ENCODE results near the gene MTMR11.
"Not testable (repeated sequence)": the region's sequence is repeated elsewhere in the genome, so short reads cannot be mapped to it uniquely, and the experiment has no call there.

Gene MTMR11

DNA sequence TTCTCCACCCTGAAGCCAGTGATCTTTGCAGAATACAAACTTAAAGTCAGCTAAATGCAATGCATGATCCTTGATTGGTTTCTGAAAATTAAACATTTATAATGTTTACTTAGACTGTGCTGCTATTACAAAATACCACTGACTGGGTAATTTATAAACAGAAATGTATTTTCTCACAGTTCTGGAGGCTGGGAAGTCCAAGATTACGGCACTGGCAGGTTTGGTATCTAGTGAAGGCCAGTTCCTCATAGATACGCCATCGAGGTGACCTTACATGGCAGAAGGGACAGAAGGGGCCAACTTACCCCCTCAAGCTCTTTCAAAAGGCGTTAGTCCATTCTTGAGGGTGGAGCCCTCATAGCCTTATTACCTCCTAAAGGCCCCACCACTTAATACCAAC lies 40.1 kb downstream of the MTMR11 start:
- no peak for DNase-seq (ENCODE audit: low read depth in 2 of 2)

DNA sequence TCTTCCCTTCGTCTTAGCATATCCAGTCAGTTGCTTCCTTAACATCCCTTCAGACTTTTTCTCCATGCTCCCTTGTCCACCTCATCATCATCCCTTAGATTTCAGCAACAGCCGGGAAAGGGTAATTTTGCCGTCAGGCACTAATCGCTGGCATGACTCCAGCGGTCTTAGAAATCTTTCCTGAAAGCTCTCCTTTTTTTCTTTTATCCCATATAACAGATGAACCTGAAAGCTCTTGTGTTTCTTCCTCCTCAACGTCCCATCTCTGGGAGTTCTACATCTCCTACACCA lies 47.7 kb downstream of the MTMR11 start:
- DNase-seq (ENCODE audit: low read depth in 2 of 2): no peak

GRCh38 chr1:149888247-149888998 lies 48.3 kb downstream of the MTMR11 start:
- peak; percentile 57 to 71 for DNase-seq (ENCODE audit: low read depth in 2 of 2)

GRCh38 chr1:149887456-149888246 lies 49.0 kb downstream of the MTMR11 start:
- DNase-seq (ENCODE audit: low read depth in 2 of 2): peak; percentile 48 to 61

DNA sequence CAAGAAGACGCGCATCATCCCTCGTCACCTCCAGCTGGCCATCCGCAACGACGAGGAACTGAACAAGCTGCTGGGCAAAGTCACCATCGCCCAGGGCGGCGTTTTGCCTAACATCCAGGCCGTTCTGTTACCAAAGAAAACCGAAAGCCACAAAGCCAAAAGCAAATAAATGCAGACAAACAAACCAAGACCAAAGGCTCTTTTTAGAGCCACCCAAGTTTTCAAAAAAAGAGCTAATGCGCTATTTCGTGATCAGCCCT lies 49.6 kb downstream of the MTMR11 start:
- DNase-seq (ENCODE audit: low read depth in 2 of 2): not testable (repeated sequence)

GRCh38 chr1:149886396-149887195 lies 50.1 kb downstream of the MTMR11 start:
- peak; percentile 62 to 84 for DNase-seq (ENCODE audit: low read depth in 2 of 2)

DNA sequence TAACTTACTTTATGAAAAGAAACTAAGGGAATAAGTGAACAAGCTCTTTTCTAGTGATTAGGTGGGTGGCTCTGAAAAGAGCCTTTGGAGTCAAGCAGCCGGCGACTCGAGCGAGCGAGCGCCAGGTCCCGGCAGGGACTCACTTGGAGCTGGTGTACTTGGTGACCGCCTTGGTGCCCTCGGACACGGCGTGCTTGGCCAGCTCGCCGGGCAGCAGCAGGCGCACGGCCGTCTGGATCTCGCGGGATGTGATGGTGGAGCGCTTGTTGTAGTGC lies 50.6 kb downstream of the MTMR11 start:
- not testable (repeated sequence) for DNase-seq (ENCODE audit: low read depth in 2 of 2)

DNA sequence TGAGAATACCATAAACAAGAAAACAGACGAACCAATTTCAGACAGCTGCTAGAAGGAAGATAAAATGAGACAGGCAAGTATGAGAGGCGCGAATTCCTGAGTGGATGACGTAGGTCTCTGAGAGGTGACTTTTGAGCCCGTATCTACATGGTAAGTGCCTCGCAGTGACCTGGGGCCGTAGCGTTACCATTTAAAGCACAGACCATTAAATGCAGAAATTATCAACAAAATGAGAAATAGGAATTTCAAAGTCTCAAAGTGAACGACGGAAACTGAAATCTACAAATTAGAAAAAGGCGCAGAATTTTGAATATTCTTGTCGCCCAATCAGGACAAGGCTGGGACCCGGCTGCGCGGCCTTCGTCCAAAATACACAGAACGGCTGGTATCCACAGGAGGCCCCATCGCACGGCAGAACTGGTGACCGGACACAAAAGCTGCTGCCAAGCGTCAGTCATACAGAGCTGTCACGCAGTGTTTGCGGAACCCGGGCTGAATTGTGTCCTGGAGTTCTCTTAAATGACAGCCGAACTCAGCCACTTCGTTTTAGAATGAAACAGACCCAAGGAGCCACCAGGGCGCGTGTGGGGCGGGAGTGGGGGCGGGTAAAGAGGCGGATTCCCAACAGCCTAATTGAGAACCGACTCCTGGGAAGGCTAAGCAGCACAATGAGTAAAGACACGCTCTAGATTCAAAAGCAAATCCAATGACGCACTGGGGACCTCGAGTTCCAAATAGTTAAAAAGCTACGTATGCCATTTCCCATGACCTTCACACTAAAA lies 51.1 kb downstream of the MTMR11 start:
- peak in 1 of 2 donors; percentile 69 for DNase-seq (ENCODE audit: low read depth in 2 of 2)

DNA sequence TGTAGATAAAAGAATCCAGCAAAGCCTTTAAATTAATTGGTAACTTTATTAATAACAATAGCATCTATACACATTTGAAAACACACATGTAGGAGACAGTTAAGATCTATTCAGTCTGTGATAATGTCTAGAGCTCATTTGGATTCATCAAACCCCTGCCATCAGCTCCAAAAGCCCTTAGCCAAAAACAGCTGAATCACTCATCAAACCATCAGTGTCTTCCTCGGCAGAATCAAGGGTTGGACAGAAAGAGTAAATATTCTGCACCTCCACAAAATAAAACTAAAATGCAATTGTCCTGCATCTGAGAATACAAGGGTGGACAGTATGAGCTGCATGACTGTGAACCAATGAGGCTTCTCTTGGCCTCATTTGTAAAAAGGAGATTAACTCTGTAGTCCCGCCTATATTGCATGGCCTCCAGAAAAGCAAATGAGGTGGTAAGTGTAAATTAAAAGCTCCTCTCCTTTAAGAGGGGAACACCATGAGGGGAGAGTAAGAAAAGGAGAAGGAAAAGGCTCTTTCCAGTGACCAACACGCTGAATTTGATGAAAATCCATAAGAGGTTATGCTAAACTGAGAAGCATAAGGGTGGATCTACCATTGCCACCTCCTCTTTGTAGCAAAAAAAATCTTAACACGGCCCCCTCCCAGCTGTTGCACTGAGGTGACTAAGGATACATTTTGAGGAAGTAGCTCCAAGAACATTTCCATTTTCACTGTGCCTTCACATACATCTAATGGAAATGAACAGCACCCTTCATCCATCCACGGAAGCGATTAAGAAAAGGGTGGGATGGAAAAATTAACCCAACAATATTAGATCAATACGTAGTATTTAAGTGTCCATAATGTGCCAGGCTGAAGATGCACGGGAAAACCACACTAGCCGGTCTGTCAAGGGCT lies 52.0 kb downstream of the MTMR11 start:
- DNase-seq (ENCODE audit: low read depth in 2 of 2): no peak

DNA sequence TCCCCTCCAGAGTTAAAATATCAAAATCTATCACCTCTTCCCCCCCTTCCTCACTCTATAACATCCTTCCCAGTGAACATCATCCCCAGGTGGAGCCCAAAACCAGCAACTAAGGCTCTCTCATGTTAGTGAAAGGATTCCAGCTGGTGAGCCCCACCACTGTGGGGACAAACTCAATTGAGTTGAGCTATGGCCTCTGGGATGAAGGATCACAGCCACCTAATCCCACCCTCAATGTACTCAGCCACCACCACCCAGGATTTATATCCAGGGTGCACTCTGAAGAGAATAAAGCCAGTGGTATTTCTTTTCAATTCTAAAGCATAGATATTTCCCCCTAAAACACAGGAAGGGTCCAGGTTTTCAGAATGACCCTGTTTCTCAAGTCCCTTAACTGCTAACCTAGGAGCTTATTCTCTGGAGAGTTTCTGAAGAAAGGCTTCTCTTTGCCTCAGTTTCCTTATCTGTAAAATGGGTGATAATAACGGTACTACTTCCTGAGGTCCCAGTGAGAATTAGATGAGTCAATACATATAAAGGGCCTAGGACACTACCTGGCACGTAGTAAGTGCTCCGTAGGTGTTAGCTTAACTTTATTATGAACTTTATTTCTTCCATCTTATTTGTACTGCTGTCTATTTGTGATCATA lies 53.0 kb downstream of the MTMR11 start:
- no peak for DNase-seq (ENCODE audit: low read depth in 2 of 2)

- DNase-seq (ENCODE audit: low read depth in 2 of 2): no peak
Observed at GRCh38 chr1:149881876-149882275, 54.8 kb downstream of the MTMR11 start.

GRCh38 chr1:149879556-149879955 lies 57.1 kb downstream of the MTMR11 start:
- DNase-seq (ENCODE audit: low read depth in 2 of 2): no peak
